Osteoblast (primary cell): ENCODE data around the gene CD300A. TPM values are rescaled to one million over a fixed set of nuclear protein-coding genes. Genes with fewer than 3 reads are reported as not detected.

Experiments
- DNase-seq: peaks from one replicate; pipeline ENCODE4 v3.0.0; 2011; ENCODE audit warnings: low spot score, mixed read lengths; ENCODE audit not compliant: insufficient read length; ENCODE audit errors: missing footprints
- H2AFZ ChIP-seq: 2 replicates; pipeline ENCODE4 v1.6.0; 2011; ENCODE audit warnings: mild to moderate bottlenecking, low read length
- H3K27ac ChIP-seq: 2 replicates; pipeline ENCODE4 v1.5.1; 2011; ENCODE audit warnings: mild to moderate bottlenecking, low read depth, low read length, moderate library complexity
- H3K27me3 ChIP-seq: 2 replicates; pipeline ENCODE4 v1.6.0; 2012; ENCODE audit warnings: mild to moderate bottlenecking, control low read depth, inconsistent platforms, low read length, moderate library complexity; ENCODE audit not compliant: insufficient read depth
- H3K36me3 ChIP-seq: 2 replicates; pipeline ENCODE4 v1.5.1; 2011; ENCODE audit warnings: mild to moderate bottlenecking, low read length, control low read depth, moderate library complexity; ENCODE audit not compliant: insufficient read depth
- H3K4me1 ChIP-seq: 2 replicates; pipeline ENCODE4 v1.5.1; 2011; ENCODE audit warnings: mild to moderate bottlenecking, low read length, control low read depth, moderate library complexity; ENCODE audit not compliant: insufficient read depth
- H3K4me2 ChIP-seq: 2 replicates; pipeline ENCODE4 v1.6.0; 2011; ENCODE audit warnings: mild to moderate bottlenecking, low read length; ENCODE audit not compliant: insufficient read depth
- H3K4me3 ChIP-seq: fragments of 200-600 bp; sonication (generic); 3 replicates; pipeline ENCODE4 v1.5.1; 2012; ENCODE audit warnings: mild to moderate bottlenecking, low read length, inconsistent platforms; ENCODE audit not compliant: insufficient read depth
- H3K79me2 ChIP-seq: 2 replicates; pipeline ENCODE4 v1.6.0; 2012; ENCODE audit warnings: mild to moderate bottlenecking, low read length, control low read depth, inconsistent platforms; ENCODE audit not compliant: insufficient read depth
- H3K9me3 ChIP-seq: 2 replicates; pipeline ENCODE4 v1.5.1; 2011; ENCODE audit warnings: low read depth, low read length, control low read depth
- H4K20me1 ChIP-seq: 2 replicates; pipeline ENCODE4 v1.6.0; 2012; ENCODE audit warnings: mild to moderate bottlenecking, low read length, control low read depth; ENCODE audit not compliant: insufficient read depth
- CTCF ChIP-seq: IDR thresholded peaks from 2 replicates; pipeline ENCODE4 v1.5.1; 2011; ENCODE audit warnings: mild to moderate bottlenecking, low read depth, low read length, moderate library complexity; ENCODE audit errors: extremely low read depth
- total RNA-seq: library from RNA; depleted of rRNA; stranded (reverse); fragments of >200 nt; gene quantifications from 2 replicates; pipeline ENCODE4 v1.2.3, GENCODE V29; 2012

CD300A gene
- total RNA-seq = not detected in 2 replicates

GRCh38 chr17:74466111-74466827 is at the start of gene CD300A:
TSS of gene CD300A (plus strand) at chr17:74466634. CDS start at chr17:74466704, 70 bp downstream.
- DNase-seq = peak; percentile 27
- Histone ChIP-seq H3K9me3 (no peaks in the 10 kb centered on the region), H3K27ac (no peak within 1 kb of the TSS), H3K4me1 (no peaks in the 10 kb centered on the region), H4K20me1 (no peaks in the 10 kb centered on the region), H3K4me3 (no peak within 1 kb of the TSS), H3K36me3 (no peaks in the 10 kb centered on the region), H3K4me2 (no peak within 1 kb of the TSS), H3K27me3 (no peaks in the 10 kb centered on the region), H3K79me2 (no peaks in the 10 kb centered on the region), H2AFZ (no peak within 1 kb of the TSS)
- TF ChIP-seq CTCF = no peak

- no peaks in the 10 kb centered on the region for H3K79me2 ChIP-seq
- H3K4me1 ChIP-seq = no peaks in the 10 kb centered on the region
- no peak overlapping the region for H2AFZ ChIP-seq
- TF ChIP-seq CTCF = no peak
- H4K20me1 ChIP-seq = no peaks in the 10 kb centered on the region
- H3K4me3 ChIP-seq = no peak overlapping the region
- peak; percentile 93 for DNase-seq
- no peaks in the 10 kb centered on the region for H3K36me3 ChIP-seq
- H3K27ac ChIP-seq = no peak overlapping the region
- no peak overlapping the region for H3K4me2 ChIP-seq
- no peaks in the 10 kb centered on the region for H3K9me3 ChIP-seq
- no peaks in the 10 kb centered on the region for H3K27me3 ChIP-seq
Observed at GRCh38 chr17:74417178-74418045, 49.0 kb upstream of the CD300A start.

- no peak overlapping the region for H3K4me3 ChIP-seq
- no peaks in the 10 kb centered on the region for H3K9me3 ChIP-seq
- no peaks in the 10 kb centered on the region for H4K20me1 ChIP-seq
- no peak overlapping the region for H3K4me2 ChIP-seq
- H2AFZ ChIP-seq = no peak overlapping the region
- no peaks in the 10 kb centered on the region for H3K4me1 ChIP-seq
- no peak for TF ChIP-seq CTCF
- peak; percentile 66 for DNase-seq
- H3K79me2 ChIP-seq = no peaks in the 10 kb centered on the region
- H3K27ac ChIP-seq = no peak overlapping the region
- H3K27me3 ChIP-seq = no peaks in the 10 kb centered on the region
- no peaks in the 10 kb centered on the region for H3K36me3 ChIP-seq
Observed at GRCh38 chr17:74419928-74420411, 46.5 kb upstream of the CD300A start.

- no peak for TF ChIP-seq CTCF
- Histone ChIP-seq H3K36me3 (no peaks in the 10 kb centered on the region), H4K20me1 (no peaks in the 10 kb centered on the region), H3K27ac (no peak overlapping the region), H2AFZ (no peak overlapping the region), H3K79me2 (no peaks in the 10 kb centered on the region), H3K9me3 (no peaks in the 10 kb centered on the region), H3K4me3 (no peak overlapping the region), H3K4me2 (no peak overlapping the region), H3K4me1 (no peaks in the 10 kb centered on the region), H3K27me3 (peaks cover 5% of the 10 kb centered on the region)
- DNase-seq = peak; percentile 25
Observed at GRCh38 chr17:74424117-74424516, 42.3 kb upstream of the CD300A start.
